Subcutaneous abdominal adipose tissue (tissue), 5 donors: ENCODE measurements around the gene CLCN3.
A peak's percentile ranks its signal among the peaks of the same experiment; 100 is the strongest.

Source experiments
- H3K27ac ChIP-seq: one replicate; pipeline ENCODE4 v1.7.0; 2013; ENCODE audit warnings: low read depth, mild to moderate bottlenecking, inconsistent platforms, low read length, moderate library complexity
- H3K27me3 ChIP-seq, 5 donors: one replicate each; pipeline ENCODE4 v1.7.0; 2013; ENCODE audit warnings: low read length in 5 of 5, inconsistent platforms in 1 of 5; ENCODE audit not compliant: control insufficient read depth in 5 of 5, insufficient read depth in 4 of 5
- H3K36me3 ChIP-seq, 5 donors: one replicate each; pipeline ENCODE4 v1.7.0; 2013; ENCODE audit warnings: low read length in 5 of 5; ENCODE audit not compliant: control insufficient read depth in 5 of 5, insufficient read depth in 5 of 5
- H3K4me1 ChIP-seq, 5 donors: one replicate each; pipeline ENCODE4 v1.7.0; 2013; ENCODE audit warnings: low read length in 5 of 5, mild to moderate bottlenecking in 3 of 5, moderate library complexity in 1 of 5; ENCODE audit not compliant: control insufficient read depth in 5 of 5, insufficient read depth in 5 of 5
- H3K4me3 ChIP-seq, 5 donors: one replicate each; pipeline ENCODE4 v1.7.0; 2013; ENCODE audit warnings: low read length in 5 of 5, low read depth in 1 of 5
- H3K9ac ChIP-seq, 5 donors: one replicate each; pipeline ENCODE4 v1.7.0; 2013; ENCODE audit warnings: low read length in 5 of 5, mild to moderate bottlenecking in 4 of 5, moderate library complexity in 3 of 5
- H3K9me3 ChIP-seq, 5 donors: one replicate each; pipeline ENCODE4 v1.7.0; 2013; ENCODE audit warnings: low read length in 5 of 5; ENCODE audit not compliant: control insufficient read depth in 5 of 5
- donor health status: healthy.
- donor health status: healthy.
- donor health status: healthy.
- donor health status: healthy.
- donor health status: healthy.

The CLCN3 gene

GRCh38 chr4:169650227-169650936 lies 30.0 kb downstream of the CLCN3 start:
- Histone ChIP-seq H3K9ac (no peak overlapping the region), H3K27me3 (no peaks in the 10 kb centered on the region), H3K4me1 (peaks cover 0 to 3% (median 0%) of the 10 kb centered on the region in 5 donors), H3K9me3 (no peaks in the 10 kb centered on the region), H3K4me3 (no peak overlapping the region), H3K36me3 (peaks cover 0 to 4% (median 0%) of the 10 kb centered on the region in 5 donors), H3K27ac (no peak overlapping the region)

GRCh38 chr4:169652535-169652934 lies 32.2 kb downstream of the CLCN3 start:
- Histone ChIP-seq H3K9ac (no peak overlapping the region), H3K36me3 (no peaks in the 10 kb centered on the region), H3K9me3 (no peaks in the 10 kb centered on the region), H3K27ac (no peak overlapping the region), H3K4me1 (peaks cover 0 to 3% (median 0%) of the 10 kb centered on the region in 5 donors), H3K27me3 (no peaks in the 10 kb centered on the region), H3K4me3 (no peak overlapping the region)

GRCh38 chr4:169655401-169655800 lies 35.0 kb downstream of the CLCN3 start:
- H3K4me1 ChIP-seq = peaks cover 0 to 11% (median 6%) of the 10 kb centered on the region in 5 donors
- no peak overlapping the region for H3K4me3 ChIP-seq

GRCh38 chr4:169657470-169658107 lies 37.2 kb downstream of the CLCN3 start:
- no peak overlapping the region for H3K27ac ChIP-seq
- H3K36me3 ChIP-seq = no peaks in the 10 kb centered on the region
- no peaks in the 10 kb centered on the region for H3K27me3 ChIP-seq
- H3K4me1 ChIP-seq = peaks cover 0 to 14% (median 10%) of the 10 kb centered on the region in 5 donors
- no peak overlapping the region for H3K9ac ChIP-seq
- no peak overlapping the region for H3K4me3 ChIP-seq
- H3K9me3 ChIP-seq = no peaks in the 10 kb centered on the region

More at GRCh38 chr4:169655401-169655800, 35.0 kb downstream of the CLCN3 start:
- no peaks in the 10 kb centered on the region for H3K36me3 ChIP-seq
- H3K27ac ChIP-seq = no peak overlapping the region
- no peaks in the 10 kb centered on the region for H3K27me3 ChIP-seq
- no peaks in the 10 kb centered on the region for H3K9me3 ChIP-seq
- no peak overlapping the region for H3K9ac ChIP-seq

- H3K4me1 ChIP-seq = peaks cover 0 to 14% (median 10%) of the 10 kb centered on the region in 5 donors
- no peaks in the 10 kb centered on the region for H3K36me3 ChIP-seq
- no peak overlapping the region for H3K4me3 ChIP-seq
- H3K27ac ChIP-seq = no peak overlapping the region
- H3K27me3 ChIP-seq = no peaks in the 10 kb centered on the region
- no peaks in the 10 kb centered on the region for H3K9me3 ChIP-seq
- no peak overlapping the region for H3K9ac ChIP-seq
Observed at GRCh38 chr4:169658196-169658595, 37.8 kb downstream of the CLCN3 start.

- Histone ChIP-seq H3K27me3 (no peaks in the 10 kb centered on the region), H3K27ac (peak overlapping the region; percentile 71), H3K9ac (peak overlapping the region in 1 of 5 donors; percentile 78), H3K9me3 (no peaks in the 10 kb centered on the region), H3K4me1 (peaks cover 0 to 14% (median 11%) of the 10 kb centered on the region in 5 donors), H3K36me3 (no peaks in the 10 kb centered on the region), H3K4me3 (peak overlapping the region in 2 of 5 donors; percentile 52 to 68)
Observed at GRCh38 chr4:169658975-169659715, 38.8 kb downstream of the CLCN3 start.

GRCh38 chr4:169659716-169660670 lies 39.6 kb downstream of the CLCN3 start:
- Histone ChIP-seq H3K36me3 (no peaks in the 10 kb centered on the region), H3K4me1 (peaks cover 0 to 17% (median 8%) of the 10 kb centered on the region in 5 donors), H3K27ac (peak overlapping the region; percentile 71), H3K9ac (peak overlapping the region in 4 of 5 donors; percentile 10 to 78 (median 64)), H3K9me3 (no peaks in the 10 kb centered on the region), H3K4me3 (peak overlapping the region; percentile 52 to 80 (median 68)), H3K27me3 (no peaks in the 10 kb centered on the region)

- Histone ChIP-seq H3K27me3 (no peaks in the 10 kb centered on the region), H3K9ac (peak overlapping the region in 1 of 5 donors; percentile 78), H3K27ac (no peak overlapping the region), H3K4me1 (peaks cover 0 to 17% (median 8%) of the 10 kb centered on the region in 5 donors), H3K9me3 (no peaks in the 10 kb centered on the region), H3K36me3 (no peaks in the 10 kb centered on the region), H3K4me3 (no peak overlapping the region)
Observed at GRCh38 chr4:169660929-169661328, 40.6 kb downstream of the CLCN3 start.

- H3K4me3 ChIP-seq = no peak overlapping the region
- peaks cover 0 to 17% (median 8%) of the 10 kb centered on the region in 5 donors for H3K4me1 ChIP-seq
- no peak overlapping the region for H3K27ac ChIP-seq
Observed at GRCh38 chr4:169661761-169662160, 41.4 kb downstream of the CLCN3 start.

More at GRCh38 chr4:169661761-169662160, 41.4 kb downstream of the CLCN3 start:
- Histone ChIP-seq H3K36me3 (peaks cover 0 to 3% (median 0%) of the 10 kb centered on the region in 5 donors), H3K9me3 (no peaks in the 10 kb centered on the region), H3K9ac (no peak overlapping the region), H3K27me3 (no peaks in the 10 kb centered on the region)
